Measurements from ENCODE around the gene NALCN.

- no peak for TF ChIP-seq EZH2 (IDR thresholded peaks at IDR 0.05; ENCODE audit: borderline replicate concordance, low read depth, low read length, severe bottlenecking)
- TF ChIP-seq CTCF (IDR thresholded peaks at IDR 0.05; ENCODE audit: borderline replicate concordance, extremely low read depth, low read length, poor library complexity, severe bottlenecking), result no peak
These were observed 49.6 kb upstream of the NALCN start for GRCh38 chr13:101465877-101466276.

Data from DND-41 (cell line).